SKM-1 treated with dmso at 0.1 percent for 144 hours (cell line): ENCODE results near the gene FERD3L.

Experiments
- DNase-seq: peaks from one replicate; lab custom pipeline; 2025; ENCODE audit not compliant: unreplicated experiment; lab: John Stamatoyannopoulos, UW

FERD3L gene

DNA sequence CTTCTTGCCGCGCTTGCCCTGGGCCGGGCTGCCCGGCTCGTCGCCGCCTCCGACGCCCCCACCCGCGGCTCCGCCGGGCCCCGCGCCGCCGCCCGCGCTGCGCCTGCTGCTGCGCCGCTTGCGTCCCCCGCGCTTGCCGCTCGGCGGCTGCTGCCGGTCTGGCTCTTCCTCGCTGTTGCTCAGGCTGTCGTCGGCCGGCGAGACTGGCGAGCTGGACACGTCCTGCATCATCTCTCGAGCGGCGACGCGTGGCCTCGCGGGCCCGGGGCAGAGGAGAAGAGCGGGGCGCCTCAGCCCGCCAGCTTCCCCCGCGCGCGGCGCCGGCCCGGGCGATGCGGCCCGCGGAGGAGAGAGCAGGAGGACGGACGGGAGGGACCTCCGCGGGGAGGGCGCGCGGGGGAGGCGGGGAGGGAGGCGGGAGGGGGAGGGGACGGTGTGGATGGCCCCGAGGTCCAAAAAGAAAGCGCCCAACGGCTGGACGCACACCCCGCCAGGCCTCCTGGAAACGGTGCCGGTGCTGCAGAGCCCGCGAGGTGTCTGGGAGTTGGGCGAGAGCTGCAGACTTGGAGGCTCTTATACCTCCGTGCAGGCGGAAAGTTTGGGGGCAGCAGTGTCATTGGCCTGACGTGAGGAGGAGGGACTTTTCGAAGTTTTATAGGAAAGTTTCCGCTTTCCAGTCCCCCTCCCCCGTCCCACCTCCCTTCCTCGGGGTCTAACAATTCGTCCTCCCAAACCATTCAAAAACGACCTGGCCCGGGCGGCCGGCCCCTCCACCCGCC is 27.9 kb downstream of the FERD3L start, which contains the start of gene TWIST1:
TSS of gene TWIST1 (minus strand) at position 546 of the 779 bp plus-strand sequence. CDS start at position 231, 315 bp downstream.
- no peak for DNase-seq

- no peak for DNase-seq
Measured at GRCh38 chr7:19116121-19117090, 28.8 kb downstream of the FERD3L start.

DNA sequence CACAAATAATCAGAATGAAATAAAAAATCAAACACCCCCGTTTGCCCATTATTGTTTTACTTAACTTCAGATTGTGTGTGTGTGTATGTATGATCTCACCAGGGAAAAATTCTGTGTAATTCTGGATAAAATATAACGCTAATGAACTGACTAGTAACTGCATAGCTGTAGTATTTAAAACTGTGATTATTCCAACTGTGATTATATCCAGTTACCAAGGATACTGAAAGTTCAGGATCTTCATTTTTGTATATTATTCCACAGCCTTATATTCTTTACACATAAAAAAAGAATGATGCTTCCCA is 30.7 kb downstream of the FERD3L start:
- DNase-seq = no peak

GRCh38 chr7:19113855-19114550 is 31.2 kb downstream of the FERD3L start:
- DNase-seq = no peak

- DNase-seq = no peak
Measured at GRCh38 chr7:19113002-19113350, 32.2 kb downstream of the FERD3L start.

- no peak for DNase-seq
Measured at GRCh38 chr7:19112274-19113001, 32.8 kb downstream of the FERD3L start.

DNA sequence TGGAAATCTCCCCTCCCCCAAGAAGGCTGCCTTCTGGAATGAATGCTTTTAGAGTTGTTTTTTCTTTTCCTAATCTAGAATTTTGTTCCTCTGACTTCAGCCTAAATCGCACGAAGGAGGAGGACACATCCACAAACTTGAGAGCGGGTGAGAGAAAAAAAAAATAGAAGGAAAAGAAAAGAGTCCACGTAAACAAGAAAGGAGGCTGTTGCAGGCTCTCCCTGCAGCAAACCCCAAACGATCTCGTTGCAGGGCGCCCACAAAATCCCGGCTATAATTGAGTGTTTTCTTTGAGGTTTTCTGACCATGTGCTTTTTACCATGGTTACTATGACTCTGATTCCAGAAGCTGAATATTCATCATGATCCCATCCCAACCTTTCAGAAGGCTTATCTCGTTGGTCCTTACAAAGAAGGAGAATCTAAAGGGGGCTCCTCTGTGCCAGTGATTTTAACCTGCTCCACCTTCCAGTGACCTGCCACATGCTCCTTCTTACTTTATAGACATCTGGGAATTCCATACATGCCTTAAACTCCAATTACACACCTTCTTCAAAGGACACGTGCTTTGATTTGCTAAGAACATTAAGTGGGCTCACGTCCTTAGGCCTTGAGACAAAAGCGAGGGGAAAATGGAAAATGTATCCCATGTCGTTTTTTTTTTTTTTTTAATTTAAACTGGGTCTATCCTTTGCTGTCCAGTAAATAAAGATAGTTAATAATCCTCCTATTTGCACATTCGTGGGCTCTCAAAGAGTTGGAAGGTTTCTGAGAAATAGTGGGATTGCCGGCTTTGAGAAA is 33.5 kb downstream of the FERD3L start:
- DNase-seq = no peak

DNA sequence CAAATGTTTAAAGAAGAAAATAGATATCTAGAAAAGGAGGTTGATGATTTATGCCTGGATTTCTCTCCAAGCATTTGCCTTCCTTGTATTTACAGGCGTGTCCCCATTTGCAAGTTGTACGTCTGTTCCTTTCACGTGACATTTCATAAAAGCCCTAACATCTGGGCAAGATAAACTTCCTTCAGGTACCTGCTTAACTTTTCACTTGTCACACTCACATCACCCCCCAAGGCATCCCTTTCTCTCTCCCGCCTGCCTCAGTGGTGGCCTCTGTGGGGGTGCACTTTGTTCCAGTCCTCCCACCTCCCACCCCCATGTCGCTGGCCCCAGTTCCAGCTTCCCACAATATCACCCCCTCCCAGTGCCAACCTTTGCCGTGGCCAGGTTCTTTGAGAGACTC is 34.4 kb downstream of the FERD3L start:
- no peak for DNase-seq

- no peak for DNase-seq
Measured at GRCh38 chr7:19110026-19110730, 35.0 kb downstream of the FERD3L start.

- DNase-seq = no peak
Measured at GRCh38 chr7:19109000-19109946, 35.9 kb downstream of the FERD3L start.

GRCh38 chr7:19107356-19108146 is 37.7 kb downstream of the FERD3L start:
- DNase-seq = no peak

GRCh38 chr7:19107081-19107355 is 38.2 kb downstream of the FERD3L start:
- DNase-seq = no peak

GRCh38 chr7:19106241-19107080 is 38.8 kb downstream of the FERD3L start:
- DNase-seq = no peak

GRCh38 chr7:19105546-19105945 is 39.7 kb downstream of the FERD3L start:
- DNase-seq = no peak

DNA sequence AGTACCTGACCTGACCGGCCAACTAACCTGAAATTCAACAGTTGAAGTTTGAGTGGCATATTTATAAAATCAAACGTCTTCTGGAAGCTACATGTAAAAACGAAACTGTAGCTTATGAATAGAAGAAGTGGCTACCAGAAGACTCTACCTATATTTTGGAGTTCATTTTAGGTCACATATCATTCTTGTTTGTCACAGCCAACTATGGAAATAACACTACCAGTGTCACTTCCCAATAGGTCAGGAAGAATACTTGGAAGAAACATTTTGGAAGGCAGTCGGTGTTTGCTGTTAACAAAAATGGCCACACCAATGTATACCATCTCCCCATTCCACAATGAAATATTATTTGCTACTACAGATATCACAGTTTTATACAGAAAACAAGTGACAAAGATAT is 40.4 kb downstream of the FERD3L start:
- no peak for DNase-seq

- no peak for DNase-seq
Measured at GRCh38 chr7:19102884-19103283, 42.3 kb downstream of the FERD3L start.

- no peak for DNase-seq
Measured at GRCh38 chr7:19101909-19102308, 43.3 kb downstream of the FERD3L start.
